Activated naive CD4-positive, alpha-beta T cell treated with anti-CD3 and anti-CD28 coated beads, Interleukin-2, amount 50 U/mL, for 24 hours (primary cell): ENCODE measurements around the gene ITGA1.

Source experiments
- H3K27ac Mint-ChIP-seq: one replicate; pipeline ENCODE4 v1.8.0; 2021; ENCODE audit warnings: mild to moderate bottlenecking, mixed read lengths
- H3K27me3 Mint-ChIP-seq: one replicate; pipeline ENCODE4 v1.8.0; 2021; ENCODE audit warnings: mixed read lengths
- H3K36me3 Mint-ChIP-seq: one replicate; pipeline ENCODE4 v1.8.0; 2021; ENCODE audit warnings: mixed read lengths
- H3K4me1 Mint-ChIP-seq: one replicate; pipeline ENCODE4 v1.8.0; 2021; ENCODE audit warnings: mixed read lengths
- H3K4me3 Mint-ChIP-seq: one replicate; pipeline ENCODE4 v1.8.0; 2021; ENCODE audit warnings: mild to moderate bottlenecking, mixed read lengths
- H3K9me3 Mint-ChIP-seq: one replicate; pipeline ENCODE4 v1.8.0; 2021; ENCODE audit warnings: mixed read lengths

The ITGA1 gene

GRCh38 chr5:52767217-52767743, 20.4 kb upstream of the ITGA1 start:
- H3K4me1 Mint-ChIP-seq = peaks cover 20% of the 10 kb centered on the region
- no peaks in the 10 kb centered on the region for H3K9me3 Mint-ChIP-seq
- H3K27ac Mint-ChIP-seq = no peak overlapping the region
- H3K4me3 Mint-ChIP-seq = no peak overlapping the region
- H3K36me3 Mint-ChIP-seq = peaks cover 1% of the 10 kb centered on the region
- no peaks in the 10 kb centered on the region for H3K27me3 Mint-ChIP-seq

- Mint-ChIP-seq H3K27ac (no peak overlapping the region), H3K4me1 (peaks cover 26% of the 10 kb centered on the region), H3K27me3 (no peaks in the 10 kb centered on the region), H3K36me3 (peaks cover 1% of the 10 kb centered on the region), H3K9me3 (no peaks in the 10 kb centered on the region), H3K4me3 (no peak overlapping the region)
These were observed 19.8 kb upstream of the ITGA1 start for GRCh38 chr5:52767766-52768480.

GRCh38 chr5:52769061-52769460, 18.7 kb upstream of the ITGA1 start:
- Mint-ChIP-seq H3K9me3 (no peaks in the 10 kb centered on the region), H3K27me3 (no peaks in the 10 kb centered on the region), H3K27ac (no peak overlapping the region), H3K4me3 (no peak overlapping the region), H3K4me1 (peaks cover 30% of the 10 kb centered on the region), H3K36me3 (no peaks in the 10 kb centered on the region)

- no peaks in the 10 kb centered on the region for H3K36me3 Mint-ChIP-seq
- peak overlapping the region; percentile 87 for H3K27ac Mint-ChIP-seq
- H3K4me3 Mint-ChIP-seq = no peak overlapping the region
- H3K4me1 Mint-ChIP-seq = peaks cover 37% of the 10 kb centered on the region
- no peaks in the 10 kb centered on the region for H3K27me3 Mint-ChIP-seq
- H3K9me3 Mint-ChIP-seq = no peaks in the 10 kb centered on the region
These were observed 17.3 kb upstream of the ITGA1 start for GRCh38 chr5:52770287-52770939.

- no peaks in the 10 kb centered on the region for H3K36me3 Mint-ChIP-seq
- H3K4me3 Mint-ChIP-seq = peak overlapping the region; percentile 40
- H3K27me3 Mint-ChIP-seq = no peaks in the 10 kb centered on the region
- H3K4me1 Mint-ChIP-seq = peaks cover 43% of the 10 kb centered on the region
- H3K27ac Mint-ChIP-seq = peak overlapping the region; percentile 91
- H3K9me3 Mint-ChIP-seq = no peaks in the 10 kb centered on the region
These were observed 16.2 kb upstream of the ITGA1 start for GRCh38 chr5:52771343-52772039.

GRCh38 chr5:52772668-52773067, 15.0 kb upstream of the ITGA1 start:
- H3K4me1 Mint-ChIP-seq = peaks cover 44% of the 10 kb centered on the region
- no peak overlapping the region for H3K4me3 Mint-ChIP-seq
- no peaks in the 10 kb centered on the region for H3K27me3 Mint-ChIP-seq
- no peaks in the 10 kb centered on the region for H3K9me3 Mint-ChIP-seq
- no peaks in the 10 kb centered on the region for H3K36me3 Mint-ChIP-seq
- peak overlapping the region; percentile 20 for H3K27ac Mint-ChIP-seq

- H3K4me1 Mint-ChIP-seq = peaks cover 44% of the 10 kb centered on the region
These were observed 14.4 kb upstream of the ITGA1 start for GRCh38 chr5:52773342-52773741.

GRCh38 chr5:52774005-52774410, 13.7 kb upstream of the ITGA1 start:
- Mint-ChIP-seq H3K27ac (peak overlapping the region; percentile 79), H3K36me3 (no peaks in the 10 kb centered on the region), H3K4me1 (peaks cover 44% of the 10 kb centered on the region), H3K9me3 (no peaks in the 10 kb centered on the region), H3K4me3 (peak overlapping the region; percentile 12), H3K27me3 (no peaks in the 10 kb centered on the region)

More at GRCh38 chr5:52773342-52773741, 14.4 kb upstream of the ITGA1 start:
- Mint-ChIP-seq H3K27ac (no peak overlapping the region), H3K9me3 (no peaks in the 10 kb centered on the region), H3K36me3 (no peaks in the 10 kb centered on the region), H3K4me3 (no peak overlapping the region), H3K27me3 (no peaks in the 10 kb centered on the region)

GRCh38 chr5:52776116-52776515, 11.6 kb upstream of the ITGA1 start:
- H3K9me3 Mint-ChIP-seq = no peaks in the 10 kb centered on the region
- H3K4me1 Mint-ChIP-seq = peaks cover 44% of the 10 kb centered on the region
- H3K4me3 Mint-ChIP-seq = peak overlapping the region; percentile 28
- H3K36me3 Mint-ChIP-seq = no peaks in the 10 kb centered on the region
- peak overlapping the region; percentile 49 for H3K27ac Mint-ChIP-seq
- no peaks in the 10 kb centered on the region for H3K27me3 Mint-ChIP-seq

GRCh38 chr5:52777186-52777585, 10.5 kb upstream of the ITGA1 start:
- Mint-ChIP-seq H3K27me3 (no peaks in the 10 kb centered on the region), H3K36me3 (no peaks in the 10 kb centered on the region), H3K4me1 (peaks cover 35% of the 10 kb centered on the region), H3K27ac (no peak overlapping the region), H3K9me3 (no peaks in the 10 kb centered on the region), H3K4me3 (no peak overlapping the region)

GRCh38 chr5:52778781-52779180, 8.9 kb upstream of the ITGA1 start:
- H3K4me3 Mint-ChIP-seq = no peak overlapping the region
- H3K36me3 Mint-ChIP-seq = no peaks in the 10 kb centered on the region
- H3K4me1 Mint-ChIP-seq = peaks cover 27% of the 10 kb centered on the region
- H3K27me3 Mint-ChIP-seq = no peaks in the 10 kb centered on the region
- no peaks in the 10 kb centered on the region for H3K9me3 Mint-ChIP-seq
- H3K27ac Mint-ChIP-seq = peak overlapping the region; percentile 55

- Mint-ChIP-seq H3K27ac (no peak overlapping the region), H3K4me3 (no peak overlapping the region), H3K36me3 (no peaks in the 10 kb centered on the region), H3K9me3 (no peaks in the 10 kb centered on the region), H3K27me3 (no peaks in the 10 kb centered on the region), H3K4me1 (peaks cover 22% of the 10 kb centered on the region)
These were observed 8.5 kb upstream of the ITGA1 start for GRCh38 chr5:52779213-52779612.

- H3K4me3 Mint-ChIP-seq = no peak overlapping the region
- no peak overlapping the region for H3K27ac Mint-ChIP-seq
- H3K9me3 Mint-ChIP-seq = no peaks in the 10 kb centered on the region
- no peaks in the 10 kb centered on the region for H3K27me3 Mint-ChIP-seq
- H3K4me1 Mint-ChIP-seq = peaks cover 19% of the 10 kb centered on the region
- H3K36me3 Mint-ChIP-seq = no peaks in the 10 kb centered on the region
These were observed 4.3 kb upstream of the ITGA1 start for GRCh38 chr5:52783226-52783959.

GRCh38 chr5:52784737-52785136, 3.0 kb upstream of the ITGA1 start:
- Mint-ChIP-seq H3K27me3 (no peaks in the 10 kb centered on the region), H3K4me1 (peaks cover 30% of the 10 kb centered on the region), H3K27ac (no peak overlapping the region), H3K9me3 (no peaks in the 10 kb centered on the region), H3K36me3 (no peaks in the 10 kb centered on the region), H3K4me3 (no peak overlapping the region)

- H3K27ac Mint-ChIP-seq = no peak overlapping the region
- peak overlapping the region; percentile 27 for H3K4me3 Mint-ChIP-seq
- H3K4me1 Mint-ChIP-seq = peaks cover 45% of the 10 kb centered on the region
- no peaks in the 10 kb centered on the region for H3K27me3 Mint-ChIP-seq
- H3K9me3 Mint-ChIP-seq = no peaks in the 10 kb centered on the region
- peaks cover 3% of the 10 kb centered on the region for H3K36me3 Mint-ChIP-seq
These were observed 1.3 kb upstream of the ITGA1 start for GRCh38 chr5:52786391-52786790.
